Fibroblast of lung (primary cell): ENCODE measurements around the gene QPCT. TPM values are rescaled to one million over a fixed set of nuclear protein-coding genes. Genes with fewer than 3 reads are reported as not detected.

Source experiments
- DNase-seq, 2 donors: peaks; one replicate each; pipeline versions ENCODE4 v3.0.0 to v3.0.0-alpha.2; 2010; ENCODE audit warnings: low read depth in 2 of 2
- H2AFZ ChIP-seq: 2 replicates; pipeline ENCODE4 v1.5.1; 2012; ENCODE audit warnings: low read length, control low read depth, inconsistent platforms
- H3K27ac ChIP-seq: 2 replicates; pipeline ENCODE4 v1.5.1; 2011; ENCODE audit warnings: low read length, control low read depth; ENCODE audit not compliant: insufficient read depth
- H3K27me3 ChIP-seq: 2 replicates; pipeline ENCODE4 v1.5.1; 2011; ENCODE audit warnings: mild to moderate bottlenecking, low read length; ENCODE audit not compliant: control insufficient read depth, insufficient read depth
- H3K36me3 ChIP-seq: 2 replicates; pipeline ENCODE4 v1.5.1; 2011; ENCODE audit warnings: low read length; ENCODE audit not compliant: control insufficient read depth, insufficient read depth
- H3K4me1 ChIP-seq: 2 replicates; pipeline ENCODE4 v1.5.1; 2011; ENCODE audit warnings: low read length; ENCODE audit not compliant: control insufficient read depth, insufficient read depth; ENCODE audit errors: extremely low read depth
- H3K4me2 ChIP-seq: 2 replicates; pipeline ENCODE4 v1.5.1; 2011; ENCODE audit warnings: low read length, control low read depth; ENCODE audit not compliant: insufficient read depth; ENCODE audit errors: extremely low read depth
- H3K4me3 ChIP-seq, 4 experiments: fragments of 200-600 bp in 1 of 4; sonication (generic) in 1 of 4; replicated peaks in 1 of 4; 2 replicates each; pipeline ENCODE4 v1.5.1; 2011 to 2016; ENCODE audit warnings: low read length in 4 of 4, low read depth in 3 of 4, mild to moderate bottlenecking in 3 of 4, control low read depth in 2 of 4, inconsistent platforms in 1 of 4, mixed read lengths in 1 of 4; ENCODE audit not compliant: insufficient read depth in 1 of 4; ENCODE audit errors: control extremely low read depth in 1 of 4
- H3K79me2 ChIP-seq: 2 replicates; pipeline ENCODE4 v1.5.1; 2012; ENCODE audit warnings: mild to moderate bottlenecking, low read length, inconsistent platforms; ENCODE audit not compliant: control insufficient read depth, insufficient read depth
- H3K9ac ChIP-seq: 2 replicates; pipeline ENCODE4 v1.5.1; 2011; ENCODE audit warnings: mild to moderate bottlenecking, low read length, control low read depth; ENCODE audit not compliant: insufficient read depth
- H3K9me3 ChIP-seq: 2 replicates; pipeline ENCODE4 v1.5.1; 2012; ENCODE audit warnings: low read depth, low read length; ENCODE audit not compliant: control insufficient read depth, insufficient read depth
- H4K20me1 ChIP-seq: 2 replicates; pipeline ENCODE4 v1.5.1; 2011; ENCODE audit warnings: low read length; ENCODE audit not compliant: control insufficient read depth, insufficient read depth; ENCODE audit errors: extremely low read depth
- EZH2 ChIP-seq: IDR thresholded peaks from 2 replicates; pipeline ENCODE4 v1.5.1; 2012; ENCODE audit warnings: low read length, control low read depth, mild to moderate bottlenecking; ENCODE audit errors: missing control alignments
- polyA plus RNA-seq, 2 donors: library from polyadenylated mRNA; depleted of rRNA in 1 of 2; stranded (reverse) in 1 of 2; unstranded in 1 of 2; fragments of >200 nt; gene quantifications; 2 replicates each; pipeline ENCODE4 v1.2.1, GENCODE V29; 2011 to 2012; ENCODE audit warnings: missing spikeins in 1 of 2
- total RNA-seq: library from RNA; depleted of rRNA; stranded (reverse); fragments of >200 nt; gene quantifications from 2 replicates; pipeline ENCODE4 v1.2.1, GENCODE V29; 2014
- TF ChIP-seq, protein P1 (sequence below), 2 donors: IDR thresholded peaks in 1 of 2; conservative IDR thresholded peaks in 1 of 2; 1 replicate in 1 of 2; 2 replicates in 1 of 2; pipeline ENCODE4 v1.5.1; 2011 to 2012; ENCODE audit warnings: low read length in 2 of 2, control low read depth in 1 of 2, inconsistent platforms in 1 of 2, low read depth in 1 of 2, mild to moderate bottlenecking in 1 of 2

The QPCT gene
- total and polyA plus RNA-seq, 2 donors (not counting 1 experiment from before 2014, with no cell fraction given) = 6.1 to 8.4 TPM

DNA sequence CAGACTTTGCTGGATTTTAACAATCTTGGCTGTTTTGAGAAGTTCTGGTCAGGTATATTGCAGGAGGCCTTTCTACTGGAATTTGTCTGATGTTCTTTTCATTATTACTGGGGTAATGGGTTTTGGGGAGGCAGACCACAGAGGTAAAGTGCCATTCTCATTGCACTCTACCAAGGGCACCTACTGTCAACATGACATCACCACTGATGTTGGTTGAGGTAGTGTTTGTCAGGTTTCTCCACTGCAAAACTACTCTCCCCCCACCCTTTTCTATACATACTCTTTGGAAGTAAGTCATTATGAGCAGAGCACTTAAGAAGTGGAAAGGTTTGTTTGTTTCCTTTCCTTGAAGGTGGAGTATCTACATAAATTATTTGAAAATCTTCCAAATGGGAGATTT lies 46.8 kb upstream of the QPCT start:
- Histone ChIP-seq H3K27ac (no peak overlapping the region), H3K79me2 (peaks cover 15% of the 10 kb centered on the region)

DNA sequence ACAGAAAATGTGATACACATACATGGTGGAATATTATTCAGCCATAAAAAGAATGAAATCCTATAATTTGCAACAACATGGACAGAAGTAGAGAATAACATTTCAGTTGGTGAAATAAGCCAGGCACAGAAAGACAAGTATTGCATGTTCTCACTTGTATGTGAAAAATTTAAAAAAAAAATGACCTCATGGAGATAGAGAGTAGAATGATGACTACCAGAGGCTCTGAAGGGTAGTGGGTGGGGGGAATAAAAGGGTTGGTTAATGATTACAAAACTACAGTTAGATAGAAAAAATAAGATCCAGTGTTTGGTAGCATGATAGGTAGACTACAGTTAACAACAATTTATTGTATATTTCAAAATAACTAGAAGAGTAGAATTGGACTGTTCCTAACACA lies 44.3 kb upstream of the QPCT start:
- H3K36me3 ChIP-seq = no peaks in the 10 kb centered on the region
- no peak overlapping the region for H3K9ac ChIP-seq
- H3K27ac ChIP-seq = no peak overlapping the region
- no peak overlapping the region for H3K4me3 ChIP-seq
- DNase-seq = no peak
- H3K9me3 ChIP-seq = no peaks in the 10 kb centered on the region
- H3K4me2 ChIP-seq = no peak overlapping the region
- no peaks in the 10 kb centered on the region for H3K27me3 ChIP-seq
- TF ChIP-seq, protein P1, sequence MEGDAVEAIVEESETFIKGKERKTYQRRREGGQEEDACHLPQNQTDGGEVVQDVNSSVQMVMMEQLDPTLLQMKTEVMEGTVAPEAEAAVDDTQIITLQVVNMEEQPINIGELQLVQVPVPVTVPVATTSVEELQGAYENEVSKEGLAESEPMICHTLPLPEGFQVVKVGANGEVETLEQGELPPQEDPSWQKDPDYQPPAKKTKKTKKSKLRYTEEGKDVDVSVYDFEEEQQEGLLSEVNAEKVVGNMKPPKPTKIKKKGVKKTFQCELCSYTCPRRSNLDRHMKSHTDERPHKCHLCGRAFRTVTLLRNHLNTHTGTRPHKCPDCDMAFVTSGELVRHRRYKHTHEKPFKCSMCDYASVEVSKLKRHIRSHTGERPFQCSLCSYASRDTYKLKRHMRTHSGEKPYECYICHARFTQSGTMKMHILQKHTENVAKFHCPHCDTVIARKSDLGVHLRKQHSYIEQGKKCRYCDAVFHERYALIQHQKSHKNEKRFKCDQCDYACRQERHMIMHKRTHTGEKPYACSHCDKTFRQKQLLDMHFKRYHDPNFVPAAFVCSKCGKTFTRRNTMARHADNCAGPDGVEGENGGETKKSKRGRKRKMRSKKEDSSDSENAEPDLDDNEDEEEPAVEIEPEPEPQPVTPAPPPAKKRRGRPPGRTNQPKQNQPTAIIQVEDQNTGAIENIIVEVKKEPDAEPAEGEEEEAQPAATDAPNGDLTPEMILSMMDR (conservative IDR thresholded peaks at IDR 0.05 in 1 of 2, IDR thresholded peaks at IDR 0.05 in 1 of 2; ENCODE audit: low read depth in 1 of 2, low read length in 2 of 2) = no peak
- no peak for TF ChIP-seq EZH2
- H2AFZ ChIP-seq = no peak overlapping the region
- H3K4me1 ChIP-seq = no peaks in the 10 kb centered on the region
- no peaks in the 10 kb centered on the region for H4K20me1 ChIP-seq
- peaks cover 22% of the 10 kb centered on the region for H3K79me2 ChIP-seq

More for the DNA sequence above, 46.8 kb upstream of the QPCT start:
- H4K20me1 ChIP-seq = no peaks in the 10 kb centered on the region
- no peak overlapping the region for H3K4me2 ChIP-seq
- no peaks in the 10 kb centered on the region for H3K4me1 ChIP-seq
- TF ChIP-seq EZH2 = no peak
- TF ChIP-seq, protein P1 (conservative IDR thresholded peaks at IDR 0.05 in 1 of 2, IDR thresholded peaks at IDR 0.05 in 1 of 2; ENCODE audit: low read depth in 1 of 2, low read length in 2 of 2) = no peak
- H3K9ac ChIP-seq = no peak overlapping the region
- no peak overlapping the region for H2AFZ ChIP-seq
- no peak overlapping the region for H3K4me3 ChIP-seq
- no peaks in the 10 kb centered on the region for H3K27me3 ChIP-seq
- no peaks in the 10 kb centered on the region for H3K9me3 ChIP-seq
- DNase-seq = no peak
- no peaks in the 10 kb centered on the region for H3K36me3 ChIP-seq

DNA sequence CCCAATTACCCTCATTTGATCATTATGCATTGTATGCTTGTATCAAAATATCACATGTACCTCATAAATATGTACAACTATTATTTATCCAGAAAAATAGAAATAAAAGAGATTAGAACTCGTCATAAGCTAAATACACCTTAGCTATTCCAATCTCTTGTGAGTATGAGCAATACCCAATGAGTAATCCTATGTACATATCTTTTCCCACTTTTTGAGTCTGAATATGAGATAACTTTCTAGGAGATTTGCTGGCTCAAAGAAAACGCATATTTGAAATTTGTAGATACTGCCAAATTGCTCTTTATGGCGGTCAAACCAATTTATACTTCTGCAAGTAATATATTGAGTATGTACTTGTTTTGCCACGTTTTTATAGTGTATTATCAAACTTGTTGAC lies 43.9 kb upstream of the QPCT start:
- H2AFZ ChIP-seq = no peak overlapping the region
- no peak overlapping the region for H3K4me3 ChIP-seq
- no peaks in the 10 kb centered on the region for H4K20me1 ChIP-seq
- H3K27me3 ChIP-seq = no peaks in the 10 kb centered on the region
- no peak for TF ChIP-seq EZH2
- TF ChIP-seq, protein P1 (conservative IDR thresholded peaks at IDR 0.05 in 1 of 2, IDR thresholded peaks at IDR 0.05 in 1 of 2; ENCODE audit: low read depth in 1 of 2, low read length in 2 of 2) = no peak
- peak in 1 of 2 donors; percentile 56 for DNase-seq
- no peak overlapping the region for H3K9ac ChIP-seq
- H3K9me3 ChIP-seq = no peaks in the 10 kb centered on the region
- no peaks in the 10 kb centered on the region for H3K36me3 ChIP-seq
- H3K27ac ChIP-seq = no peak overlapping the region
- H3K79me2 ChIP-seq = peaks cover 21% of the 10 kb centered on the region
- no peaks in the 10 kb centered on the region for H3K4me1 ChIP-seq
- H3K4me2 ChIP-seq = no peak overlapping the region
